Glutamatergic neuron (in vitro differentiated cells): ENCODE data around the gene SERINC2. TPM values are rescaled to one million over a fixed set of nuclear protein-coding genes. Genes with fewer than 3 reads are reported as not detected.

ENCODE experiments used
- DNase-seq: peaks from one replicate; pipeline ENCODE4 v3.0.0; 2022
- H3K27ac Mint-ChIP-seq: one replicate; pipeline ENCODE4 v1.8.0; 2020; ENCODE audit warnings: mild to moderate bottlenecking, mixed read lengths, inconsistent platforms; ENCODE audit not compliant: unreplicated experiment
- H3K27me3 Mint-ChIP-seq: one replicate; pipeline ENCODE4 v1.8.0; 2020; ENCODE audit warnings: mild to moderate bottlenecking, moderate library complexity, mixed read lengths, inconsistent platforms; ENCODE audit not compliant: unreplicated experiment
- H3K36me3 Mint-ChIP-seq: one replicate; pipeline ENCODE4 v1.8.0; 2020; ENCODE audit warnings: mild to moderate bottlenecking, mixed read lengths, inconsistent platforms; ENCODE audit not compliant: unreplicated experiment
- H3K4me1 Mint-ChIP-seq: one replicate; pipeline ENCODE4 v1.8.0; 2020; ENCODE audit warnings: mild to moderate bottlenecking, low read depth, mixed read lengths, inconsistent platforms; ENCODE audit not compliant: unreplicated experiment
- H3K4me3 Mint-ChIP-seq: one replicate; pipeline ENCODE4 v1.8.0; 2020; ENCODE audit warnings: mild to moderate bottlenecking, mixed read lengths, inconsistent platforms; ENCODE audit not compliant: unreplicated experiment
- H3K9me3 Mint-ChIP-seq: one replicate; pipeline ENCODE4 v1.8.0; 2020; ENCODE audit warnings: mild to moderate bottlenecking, moderate library complexity, mixed read lengths, inconsistent platforms; ENCODE audit not compliant: unreplicated experiment
- CTCF ChIP-seq: fragments of 200-600 bp; sonication (generic); IDR thresholded peaks from one replicate; pipeline ENCODE4 v1.5.0; 2021; ENCODE audit not compliant: partially characterized antibody, unreplicated experiment
- total RNA-seq: library from RNA; stranded (reverse); fragmentation: NEBNext Ultra II Directional; extraction: Animal tissue kit (Norgen Biotek cat#: 25700); gene quantifications from one replicate; pipeline ENCODE4 v1.2.1, GENCODE V29; 2021; ENCODE audit not compliant: unreplicated experiment

Gene SERINC2
- total RNA-seq, 1 donor from 2014 or later: 36.4 TPM

GRCh38 chr1:31439276-31439675 is 26.3 kb downstream of the SERINC2 start:
- H3K4me3 Mint-ChIP-seq: no peak overlapping the region
- H3K4me1 Mint-ChIP-seq: peaks cover 3% of the 10 kb centered on the region
- DNase-seq: no peak
- no peak for TF ChIP-seq CTCF
- H3K27me3 Mint-ChIP-seq: peaks cover 3% of the 10 kb centered on the region
- no peak overlapping the region for H3K27ac Mint-ChIP-seq
- peaks cover 5% of the 10 kb centered on the region for H3K9me3 Mint-ChIP-seq
- peaks cover 11% of the 10 kb centered on the region for H3K36me3 Mint-ChIP-seq

- DNase-seq: no peak
- Mint-ChIP-seq H3K9me3 (peaks cover 2% of the 10 kb centered on the region), H3K27ac (no peak overlapping the region), H3K27me3 (no peaks in the 10 kb centered on the region), H3K4me1 (no peaks in the 10 kb centered on the region), H3K36me3 (peaks cover 20% of the 10 kb centered on the region), H3K4me3 (no peak overlapping the region)
- TF ChIP-seq CTCF: no peak
These were observed 28.1 kb downstream of the SERINC2 start for GRCh38 chr1:31441073-31441472.

DNA sequence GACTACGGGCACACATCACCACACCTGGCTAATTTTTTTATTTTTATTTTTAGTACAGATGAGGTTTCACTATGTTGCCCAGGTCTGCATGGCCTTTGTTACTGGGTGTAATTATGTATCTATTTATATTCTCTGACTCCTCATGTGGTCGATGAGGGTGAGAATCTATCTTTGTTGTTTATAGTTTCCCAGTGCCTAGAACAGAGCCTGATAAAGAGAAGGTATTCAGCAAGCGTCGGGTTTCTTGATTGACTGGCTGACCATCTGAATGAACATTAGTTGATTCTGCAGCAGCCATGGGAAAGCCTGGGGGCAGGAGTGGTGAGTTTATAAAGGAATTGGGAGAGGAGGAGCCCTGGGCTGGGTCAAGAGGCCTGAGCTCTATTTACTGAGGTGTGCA is 28.5 kb downstream of the SERINC2 start:
- DNase-seq: no peak
- Mint-ChIP-seq H3K36me3 (peaks cover 22% of the 10 kb centered on the region), H3K4me3 (no peak overlapping the region), H3K4me1 (no peaks in the 10 kb centered on the region), H3K9me3 (peaks cover 2% of the 10 kb centered on the region), H3K27me3 (no peaks in the 10 kb centered on the region), H3K27ac (no peak overlapping the region)
- TF ChIP-seq CTCF: no peak

GRCh38 chr1:31441970-31442647 is 29.1 kb downstream of the SERINC2 start:
- no peak for TF ChIP-seq CTCF
- peaks cover 22% of the 10 kb centered on the region for H3K36me3 Mint-ChIP-seq
- no peak overlapping the region for H3K27ac Mint-ChIP-seq
- DNase-seq: no peak
- no peaks in the 10 kb centered on the region for H3K27me3 Mint-ChIP-seq
- H3K9me3 Mint-ChIP-seq: peaks cover 2% of the 10 kb centered on the region
- no peaks in the 10 kb centered on the region for H3K4me1 Mint-ChIP-seq
- H3K4me3 Mint-ChIP-seq: no peak overlapping the region

- no peak for TF ChIP-seq CTCF
- Mint-ChIP-seq H3K4me1 (no peaks in the 10 kb centered on the region), H3K36me3 (peaks cover 22% of the 10 kb centered on the region), H3K4me3 (no peak overlapping the region), H3K9me3 (peaks cover 2% of the 10 kb centered on the region), H3K27me3 (no peaks in the 10 kb centered on the region), H3K27ac (no peak overlapping the region)
- no peak for DNase-seq
These were observed 29.6 kb downstream of the SERINC2 start for GRCh38 chr1:31442648-31442994.
